H1 (cell line): ENCODE measurements around the gene ZNF501. TPM values are rescaled to one million over a fixed set of nuclear protein-coding genes. Genes with fewer than 3 reads are reported as not detected.

Experiments used
- ASH2L ChIP-seq: fragments of 200-600, 300-600 bp; sonication (generic); IDR thresholded peaks from one replicate; pipeline ENCODE4 v1.7.1; 2017; ENCODE audit warnings: low read length
- CREB1 ChIP-seq: IDR thresholded peaks from 2 replicates; pipeline ENCODE4 v1.6.1; 2012; ENCODE audit warnings: inconsistent platforms
- EGR1 ChIP-seq: IDR thresholded peaks from 2 replicates; pipeline ENCODE4 v1.6.1; 2011; ENCODE audit warnings: low read depth, low read length, borderline replicate concordance
- GTF2F1 ChIP-seq: IDR thresholded peaks from 2 replicates; pipeline ENCODE4 v1.6.1; 2012; ENCODE audit warnings: low read depth, low read length, improper control_type of control experiment, borderline replicate concordance
- JUND ChIP-seq: IDR thresholded peaks from 2 replicates; pipeline ENCODE4 v1.6.1; 2011; ENCODE audit warnings: mild to moderate bottlenecking, improper control_type of control experiment, low read length
- KDM5A ChIP-seq: fragments of 200-600 bp; IDR thresholded peaks from 2 replicates; pipeline ENCODE4 v1.7.1; 2012; ENCODE audit warnings: mild to moderate bottlenecking, low read length, inconsistent platforms, mixed read lengths
- MAFK ChIP-seq: IDR thresholded peaks from 2 replicates; pipeline ENCODE4 v1.6.1; 2012; ENCODE audit warnings: low read depth, mild to moderate bottlenecking, improper control_type of control experiment, low read length
- NANOG ChIP-seq: IDR thresholded peaks from 2 replicates; pipeline ENCODE4 v1.6.1; 2011; ENCODE audit warnings: low read length, low read depth, mild to moderate bottlenecking, inconsistent platforms; ENCODE audit not compliant: insufficient read depth, poor library complexity, severe bottlenecking
- POLR2A ChIP-seq, 2 experiments: IDR thresholded peaks; 1 replicate in 1 of 2; 2 replicates in 1 of 2; pipeline ENCODE4 v1.6.1; 2011; ENCODE audit warnings: low read depth in 2 of 2, low read length in 2 of 2, mild to moderate bottlenecking in 2 of 2; ENCODE audit errors: control extremely low read depth in 1 of 2
- RAD21 ChIP-seq, 2 experiments: IDR thresholded peaks in 1 of 2; conservative IDR thresholded peaks in 1 of 2; 2 replicates each; pipeline ENCODE4 v1.6.1; 2011; ENCODE audit warnings: low read depth in 2 of 2, low read length in 2 of 2, improper control_type of control experiment in 1 of 2, inconsistent platforms in 1 of 2, mild to moderate bottlenecking in 1 of 2, moderate library complexity in 1 of 2
- SIN3A ChIP-seq, 2 experiments: IDR thresholded peaks in 1 of 2; conservative IDR thresholded peaks in 1 of 2; 2 replicates each; pipeline ENCODE4 v1.6.1; 2011 to 2012; ENCODE audit warnings: low read length in 2 of 2, improper control_type of control experiment in 1 of 2, low read depth in 1 of 2, mild to moderate bottlenecking in 1 of 2
- SIRT6 ChIP-seq: IDR thresholded peaks from one replicate; pipeline ENCODE4 v1.7.1; 2012; ENCODE audit warnings: low read length, inconsistent platforms
- SP1 ChIP-seq: IDR thresholded peaks from 2 replicates; pipeline ENCODE4 v1.6.1; 2011; ENCODE audit warnings: low read depth, low read length
- SP2 ChIP-seq: IDR thresholded peaks from 2 replicates; pipeline ENCODE4 v1.6.1; 2012; ENCODE audit warnings: mild to moderate bottlenecking, low read length, inconsistent platforms
- ZNF274 ChIP-seq: IDR thresholded peaks from 2 replicates; pipeline ENCODE4 v1.7.0; 2012; ENCODE audit warnings: low read length, borderline replicate concordance; ENCODE audit errors: extremely low read depth
- polyA plus RNA-seq, 7 experiments: library from polyadenylated mRNA; depleted of rRNA in 3 of 7; stranded (reverse) in 5 of 7; unstranded in 2 of 7; fragments of >200 nt in 5 of 7; fragments of 200-250 nt in 2 of 7; gene quantifications; 1 replicate in 5 of 7; 2 replicates in 1 of 7; 4 replicates in 1 of 7; pipeline versions ENCODE4 v1.2.1 to v1.2.3, GENCODE V29; 2011 to 2013; ENCODE audit warnings: missing spikeins in 2 of 7, mixed read lengths in 2 of 7
- total RNA-seq: library from RNA; stranded (reverse); fragmentation: NEBNext Ultra II Directional; extraction: Animal tissue kit (Norgen Biotek cat#: 25700); gene quantifications from 2 replicates; pipeline ENCODE4 v1.2.1, GENCODE V29; 2021
- TF ChIP-seq, protein P1 (sequence below), 3 experiments: IDR thresholded peaks; 1 replicate in 2 of 3; 2 replicates in 1 of 3; pipeline versions ENCODE4 v1.5.1 to v1.6.1; 2011; ENCODE audit warnings: low read length in 3 of 3, mild to moderate bottlenecking in 3 of 3, inconsistent platforms in 2 of 3, low read depth in 1 of 3, moderate library complexity in 1 of 3; ENCODE audit not compliant: insufficient read depth in 1 of 3; ENCODE audit errors: control extremely low read depth in 1 of 3
- TF ChIP-seq, protein P2 (sequence below): IDR thresholded peaks from 2 replicates; pipeline ENCODE4 v1.6.1; 2011; ENCODE audit warnings: low read depth, mild to moderate bottlenecking, low read length; ENCODE audit not compliant: insufficient read depth
- TF ChIP-seq, protein P3 (sequence below): IDR thresholded peaks from 2 replicates; pipeline ENCODE4 v1.6.1; 2011; ENCODE audit warnings: low read length, improper control_type of control experiment

The ZNF501 gene
- total and polyA plus RNA-seq, 2 of the 8 experiments (the other 6 are each of a cell fraction or from before 2014, with no cell fraction given) = 1.6 to 5.3 TPM

DNA sequence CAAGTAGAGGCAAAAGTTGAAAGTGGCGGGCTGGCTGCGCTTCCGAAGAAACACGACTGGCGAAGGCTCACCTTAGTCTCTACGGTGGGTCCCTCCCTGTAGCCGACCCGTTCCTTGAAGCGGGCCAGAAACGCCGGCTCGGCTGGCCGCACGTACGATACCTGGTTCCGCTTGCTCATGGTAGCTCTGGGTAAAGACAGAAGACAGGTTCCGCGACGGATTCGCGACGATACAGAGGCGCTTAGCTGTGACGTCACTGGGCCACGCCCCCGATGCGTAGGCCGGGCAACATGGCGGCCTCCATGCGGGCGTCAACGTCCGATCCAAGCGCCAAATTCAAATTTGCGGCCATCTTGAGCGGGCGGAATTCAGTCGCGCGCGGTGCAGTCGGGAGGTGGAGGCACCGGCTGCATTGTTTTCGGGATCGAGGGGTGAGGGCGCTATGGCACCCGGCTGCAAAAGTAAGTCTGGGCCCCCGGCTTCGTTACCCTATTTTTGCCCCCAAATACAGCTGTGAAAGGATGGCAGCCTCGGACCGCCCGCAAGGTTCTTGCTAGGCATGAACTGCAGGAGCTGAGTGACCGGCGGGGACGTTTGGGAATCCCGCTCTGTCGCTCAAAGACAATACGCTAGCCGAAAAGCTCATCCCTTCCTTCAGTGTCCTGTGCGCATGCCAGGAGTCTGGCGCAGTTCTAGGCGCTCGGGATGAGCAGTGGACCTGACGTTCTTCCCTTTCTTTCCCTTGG, 32.2 kb downstream of the ZNF501 start, which contains the start of the genes KIAA1143 and KIF15 (continued):
- TF ChIP-seq, protein P1, sequence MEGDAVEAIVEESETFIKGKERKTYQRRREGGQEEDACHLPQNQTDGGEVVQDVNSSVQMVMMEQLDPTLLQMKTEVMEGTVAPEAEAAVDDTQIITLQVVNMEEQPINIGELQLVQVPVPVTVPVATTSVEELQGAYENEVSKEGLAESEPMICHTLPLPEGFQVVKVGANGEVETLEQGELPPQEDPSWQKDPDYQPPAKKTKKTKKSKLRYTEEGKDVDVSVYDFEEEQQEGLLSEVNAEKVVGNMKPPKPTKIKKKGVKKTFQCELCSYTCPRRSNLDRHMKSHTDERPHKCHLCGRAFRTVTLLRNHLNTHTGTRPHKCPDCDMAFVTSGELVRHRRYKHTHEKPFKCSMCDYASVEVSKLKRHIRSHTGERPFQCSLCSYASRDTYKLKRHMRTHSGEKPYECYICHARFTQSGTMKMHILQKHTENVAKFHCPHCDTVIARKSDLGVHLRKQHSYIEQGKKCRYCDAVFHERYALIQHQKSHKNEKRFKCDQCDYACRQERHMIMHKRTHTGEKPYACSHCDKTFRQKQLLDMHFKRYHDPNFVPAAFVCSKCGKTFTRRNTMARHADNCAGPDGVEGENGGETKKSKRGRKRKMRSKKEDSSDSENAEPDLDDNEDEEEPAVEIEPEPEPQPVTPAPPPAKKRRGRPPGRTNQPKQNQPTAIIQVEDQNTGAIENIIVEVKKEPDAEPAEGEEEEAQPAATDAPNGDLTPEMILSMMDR (IDR thresholded peaks at IDR 0.05; ENCODE audit: control extremely low read depth in 1 of 3, insufficient read depth in 1 of 3, low read depth in 1 of 3, low read length in 3 of 3) = no peak; a peak in 1 of 4 replicates
- TF ChIP-seq SP1 (peak; percentile 92), SIN3A (conservative IDR thresholded peaks at IDR 0.05 in 1 of 2, IDR thresholded peaks at IDR 0.05 in 1 of 2; ENCODE audit: low read depth in 1 of 2, low read length in 2 of 2) (peak; percentile 89 to 96; a peak in 3 of 4 replicates), SP2 (no peak), NANOG (no peak), ZNF274 (no peak), MAFK (no peak), EGR1 (peak; percentile 80; the same call in 1 of the 2 replicates), ASH2L (peak; percentile 91), POLR2A (IDR thresholded peaks at IDR 0.05; ENCODE audit: control extremely low read depth in 1 of 2, low read depth in 2 of 2, low read length in 2 of 2) (peak; percentile 95 to 98), CREB1 (peak; percentile 99), JUND (peak; percentile 70), GTF2F1 (no peak; the same call in 1 of the 2 replicates), KDM5A (peak; percentile 62), RAD21 (IDR thresholded peaks at IDR 0.05 in 1 of 2, conservative IDR thresholded peaks at IDR 0.05 in 1 of 2; ENCODE audit: low read depth in 2 of 2, low read length in 2 of 2) (no peak; a peak in 1 of 4 replicates), SIRT6 (no peak)
- TF ChIP-seq, protein P2, sequence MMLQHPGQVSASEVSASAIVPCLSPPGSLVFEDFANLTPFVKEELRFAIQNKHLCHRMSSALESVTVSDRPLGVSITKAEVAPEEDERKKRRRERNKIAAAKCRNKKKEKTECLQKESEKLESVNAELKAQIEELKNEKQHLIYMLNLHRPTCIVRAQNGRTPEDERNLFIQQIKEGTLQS = peak; percentile 75
- TF ChIP-seq, protein P3, sequence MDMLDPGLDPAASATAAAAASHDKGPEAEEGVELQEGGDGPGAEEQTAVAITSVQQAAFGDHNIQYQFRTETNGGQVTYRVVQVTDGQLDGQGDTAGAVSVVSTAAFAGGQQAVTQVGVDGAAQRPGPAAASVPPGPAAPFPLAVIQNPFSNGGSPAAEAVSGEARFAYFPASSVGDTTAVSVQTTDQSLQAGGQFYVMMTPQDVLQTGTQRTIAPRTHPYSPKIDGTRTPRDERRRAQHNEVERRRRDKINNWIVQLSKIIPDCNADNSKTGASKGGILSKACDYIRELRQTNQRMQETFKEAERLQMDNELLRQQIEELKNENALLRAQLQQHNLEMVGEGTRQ = 0 out of 2 replicates have a peak, but pooled peaks have one; percentile 46
